Measurements from ENCODE around the gene ATP5PD.

GRCh38 chr17:75019710-75020109 is 27.1 kb downstream of the ATP5PD start:
- TF ChIP-seq CTCF (conservative IDR thresholded peaks at IDR 0.05): no peak
- no peak for TF ChIP-seq ZFX (IDR thresholded peaks at IDR 0.05)

Measured in C4-2B (cell line).